CD4-positive, alpha-beta T cell treated with Interleukin-4 for 4 hours (primary cell): ENCODE results near the gene TMEM156.

Source experiments
- DNase-seq: peaks from one replicate; pipeline ENCODE4 v3.0.0-alpha.2; 2020

TMEM156 gene, protein sequence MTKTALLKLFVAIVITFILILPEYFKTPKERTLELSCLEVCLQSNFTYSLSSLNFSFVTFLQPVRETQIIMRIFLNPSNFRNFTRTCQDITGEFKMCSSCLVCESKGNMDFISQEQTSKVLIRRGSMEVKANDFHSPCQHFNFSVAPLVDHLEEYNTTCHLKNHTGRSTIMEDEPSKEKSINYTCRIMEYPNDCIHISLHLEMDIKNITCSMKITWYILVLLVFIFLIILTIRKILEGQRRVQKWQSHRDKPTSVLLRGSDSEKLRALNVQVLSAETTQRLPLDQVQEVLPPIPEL

DNA sequence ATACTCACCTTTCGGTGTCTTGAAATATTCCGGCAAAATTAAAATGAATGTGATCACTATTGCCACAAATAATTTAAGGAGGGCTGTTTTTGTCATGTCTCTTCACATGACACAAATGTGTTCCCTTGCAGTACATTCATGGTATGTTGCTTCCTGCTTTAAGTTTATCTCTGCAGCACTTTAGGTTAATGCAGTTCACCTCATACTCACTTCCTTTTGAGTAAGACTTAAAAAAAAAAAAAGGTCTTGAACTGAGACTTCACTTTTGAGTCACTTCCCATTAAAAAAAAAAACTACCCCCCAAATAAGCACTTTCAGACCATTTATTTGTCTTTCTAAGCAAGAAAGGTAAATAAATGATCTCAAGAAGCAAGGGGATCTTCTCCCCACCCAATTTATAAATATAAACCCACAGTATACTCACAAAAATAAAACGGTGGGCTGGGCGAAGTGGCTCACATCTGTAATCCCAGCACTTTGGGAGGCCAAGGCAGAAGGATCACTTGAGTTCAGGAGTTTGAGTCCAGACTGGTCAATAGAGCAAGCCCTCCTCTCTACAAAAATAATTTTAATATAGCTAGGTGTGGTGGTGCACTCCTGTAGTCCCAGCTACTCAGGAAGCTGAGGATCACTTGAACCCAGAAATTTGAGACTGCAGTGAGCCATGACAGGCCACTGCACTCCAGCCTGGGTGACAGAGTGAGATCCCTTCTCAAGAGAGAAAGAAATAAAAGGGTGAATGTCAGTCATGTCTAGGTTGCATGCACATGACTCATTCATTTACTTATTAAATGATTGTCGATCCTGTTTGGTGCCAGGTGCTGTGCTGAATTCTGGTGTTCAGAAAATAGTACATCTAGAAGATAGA is at the start of gene TMEM156:
Gene TMEM156 (minus strand): TSS at position 192 of the 868 bp plus-strand sequence. CDS start 96 bp downstream, at position 96.
- peak; percentile 86 for DNase-seq

DNA sequence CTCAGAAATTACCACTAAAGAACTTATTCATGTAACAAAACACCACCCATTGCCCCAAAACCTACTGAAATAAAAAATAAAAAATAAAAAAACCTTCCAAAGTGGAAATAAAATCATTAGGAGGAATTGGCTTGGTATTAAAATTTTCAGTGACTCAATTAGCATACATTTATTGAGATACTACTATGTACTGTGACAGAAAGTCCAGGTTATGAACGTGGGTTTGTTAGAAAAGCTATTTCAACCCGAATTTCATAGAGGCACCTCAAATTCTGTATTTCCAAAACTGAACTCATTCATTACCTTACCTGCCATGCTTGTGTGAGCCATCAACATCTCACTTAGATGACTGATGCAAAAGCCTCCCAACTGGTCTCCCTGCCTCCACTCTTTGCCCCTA is 46.6 kb upstream of the TMEM156 start:
- DNase-seq, result no peak

DNA sequence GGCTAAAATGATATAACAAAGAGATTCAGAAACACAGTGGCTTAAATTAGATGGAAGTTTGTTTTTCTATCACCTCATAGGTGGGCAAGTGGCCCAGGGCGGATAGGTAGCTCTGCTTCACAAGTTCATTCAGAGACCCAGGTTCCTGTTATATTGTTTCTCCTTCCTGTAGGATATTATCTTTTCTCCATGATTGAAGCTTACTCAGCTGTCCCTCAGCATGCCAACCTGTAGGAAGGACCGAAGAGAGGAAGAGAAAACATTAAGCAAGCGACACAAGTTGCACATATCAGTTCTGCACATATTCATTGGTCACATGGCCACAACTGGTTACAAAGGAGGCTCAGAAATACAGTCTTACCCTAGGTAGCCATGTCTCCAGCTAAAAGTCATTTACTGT is 36.7 kb upstream of the TMEM156 start:
- no peak for DNase-seq

DNA sequence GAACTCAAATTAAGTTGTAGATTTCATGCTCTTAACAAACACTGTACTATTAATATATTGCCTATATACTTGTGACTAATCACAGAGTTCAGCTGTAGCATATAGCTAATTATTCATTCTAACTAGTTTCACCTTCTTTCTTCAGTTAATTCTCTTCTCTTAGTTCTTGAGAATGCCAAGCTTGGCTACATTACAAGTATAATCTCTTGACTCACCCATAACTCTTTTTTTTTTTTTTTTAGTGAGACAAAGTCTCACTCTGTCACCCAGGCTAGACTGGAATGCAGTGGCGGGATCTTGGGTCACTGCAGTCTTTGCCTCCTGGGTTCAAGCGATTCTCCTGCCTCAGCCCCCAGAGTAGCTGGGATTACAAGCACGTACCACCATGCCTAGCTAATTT is 35.2 kb upstream of the TMEM156 start:
- no peak for DNase-seq

DNA sequence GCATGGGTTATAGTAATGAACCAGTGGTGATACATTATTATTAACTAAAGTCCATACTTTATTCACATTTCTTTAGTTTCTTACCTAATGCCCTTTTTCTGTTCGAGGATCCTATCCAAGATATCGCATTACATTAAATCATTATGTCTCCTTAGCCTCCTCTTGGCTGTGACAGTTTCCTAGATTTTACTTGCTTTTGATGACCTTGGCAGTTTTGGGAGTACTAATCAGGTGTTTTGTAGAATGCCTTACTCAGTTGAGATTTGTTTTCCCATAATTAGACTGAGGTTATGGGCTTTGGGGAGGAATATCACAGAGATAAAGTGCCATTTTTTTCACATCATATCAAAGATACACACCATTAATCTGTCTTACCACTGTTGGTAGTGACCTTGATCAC is 34.8 kb upstream of the TMEM156 start:
- DNase-seq, result no peak

DNA sequence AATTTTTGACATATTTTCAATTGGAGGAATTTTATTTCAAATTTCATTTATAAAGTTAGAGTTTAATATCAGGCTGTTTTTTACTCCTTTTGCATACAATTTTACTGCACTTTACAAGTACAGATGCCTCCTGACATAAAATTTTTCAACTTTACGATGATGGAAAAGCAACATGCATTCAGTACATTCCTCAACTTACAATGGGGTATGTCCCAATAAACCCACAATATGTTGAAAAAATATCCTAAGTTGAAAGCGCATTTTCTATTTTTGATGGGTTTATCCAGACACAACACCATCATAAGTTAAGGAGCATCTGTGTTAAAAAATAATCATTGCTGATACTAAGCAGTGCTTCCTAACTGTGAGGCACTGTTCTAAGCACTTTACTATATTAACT is 34.2 kb upstream of the TMEM156 start:
- no peak for DNase-seq

DNA sequence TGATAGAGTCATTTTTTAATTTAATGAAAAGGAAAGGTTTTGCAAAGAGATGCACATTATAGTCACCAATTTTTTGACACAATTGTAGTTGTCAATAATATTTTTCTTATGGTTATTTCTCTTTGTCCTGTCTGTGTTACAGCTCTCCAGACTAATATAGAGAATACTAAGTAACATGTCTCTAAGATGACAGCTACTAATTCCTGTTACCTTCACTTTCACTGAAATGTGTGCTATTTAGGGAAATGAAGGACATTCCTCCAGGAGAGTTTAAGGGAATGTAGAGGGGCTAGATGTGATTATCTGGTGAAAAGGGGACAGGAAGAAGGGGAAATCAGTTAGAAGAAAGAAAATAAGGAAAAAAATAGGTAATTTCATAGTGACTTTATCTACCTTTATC is 31.2 kb upstream of the TMEM156 start:
- no peak for DNase-seq

DNA sequence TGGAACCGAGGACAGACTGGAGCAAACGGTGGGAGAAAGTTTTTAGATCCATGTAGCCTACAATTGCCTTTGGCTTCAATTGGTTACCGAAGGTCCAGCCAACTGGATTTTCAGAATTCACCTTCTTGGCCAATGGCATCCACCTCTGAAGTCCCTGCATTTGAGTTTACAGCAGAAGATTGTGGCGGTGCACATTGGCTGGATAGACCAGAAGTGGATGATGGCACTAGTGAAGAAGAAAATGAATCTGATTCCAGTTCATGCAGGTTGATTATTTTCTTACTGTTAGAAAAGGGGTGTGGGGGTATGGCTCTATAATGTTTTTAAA is 30.5 kb upstream of the TMEM156 start:
- DNase-seq, result no peak

DNA sequence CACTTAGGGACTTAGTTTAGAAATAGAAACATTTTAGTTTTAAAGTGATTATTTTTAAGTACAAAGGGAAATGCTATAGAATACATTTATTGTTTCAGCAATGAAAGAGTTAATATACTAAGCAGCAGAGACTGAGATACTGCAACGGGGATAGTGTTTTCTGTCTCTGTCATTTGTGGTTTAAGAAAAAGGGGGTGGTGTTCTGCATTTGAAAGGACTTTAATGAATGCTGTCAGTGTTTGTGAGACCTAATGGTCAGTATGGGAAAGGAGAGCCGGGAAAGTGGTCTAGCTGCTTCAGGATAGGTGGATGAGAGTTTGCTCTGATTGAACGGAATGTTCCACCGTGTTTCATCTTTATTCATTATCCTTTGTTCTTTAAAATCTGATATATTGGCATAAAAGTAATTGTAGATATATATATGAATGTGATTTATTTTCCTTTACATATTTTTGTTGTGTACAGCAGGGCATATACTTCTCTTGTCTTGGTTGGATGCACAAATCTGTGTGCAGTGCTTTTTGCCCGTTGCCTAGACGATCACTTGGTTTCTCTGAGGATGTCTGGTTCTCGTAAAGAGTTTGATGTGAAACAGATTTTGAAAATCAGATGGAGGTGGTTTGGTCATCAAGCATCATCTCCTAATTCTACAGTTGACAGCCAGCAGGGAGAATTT is 30.0 kb upstream of the TMEM156 start, which contains the start of gene KLHL5:
Gene KLHL5 (plus strand): TSS at position 139 of the 676 bp plus-strand sequence. CDS start 421 bp downstream, at position 560.
- no peak for DNase-seq

DNA sequence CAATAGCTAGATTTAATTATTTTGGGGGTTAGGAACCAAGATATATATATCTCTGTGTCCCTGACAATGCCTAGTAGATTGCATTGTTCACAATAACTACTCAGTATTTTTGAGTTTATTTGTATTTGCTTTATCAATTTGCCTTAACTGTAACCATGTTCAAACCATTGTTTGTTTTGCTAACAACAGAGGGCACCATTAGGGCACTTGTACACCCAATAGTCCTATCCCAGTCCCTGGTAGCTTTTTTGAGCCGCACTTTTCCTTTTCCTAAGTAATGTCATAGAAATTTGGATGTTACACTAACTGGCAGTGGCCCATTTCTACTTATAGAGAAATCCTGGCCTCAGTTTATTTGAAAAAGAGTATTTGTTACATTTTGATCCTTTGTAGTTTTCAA is 29.2 kb upstream of the TMEM156 start:
- DNase-seq, result no peak

DNA sequence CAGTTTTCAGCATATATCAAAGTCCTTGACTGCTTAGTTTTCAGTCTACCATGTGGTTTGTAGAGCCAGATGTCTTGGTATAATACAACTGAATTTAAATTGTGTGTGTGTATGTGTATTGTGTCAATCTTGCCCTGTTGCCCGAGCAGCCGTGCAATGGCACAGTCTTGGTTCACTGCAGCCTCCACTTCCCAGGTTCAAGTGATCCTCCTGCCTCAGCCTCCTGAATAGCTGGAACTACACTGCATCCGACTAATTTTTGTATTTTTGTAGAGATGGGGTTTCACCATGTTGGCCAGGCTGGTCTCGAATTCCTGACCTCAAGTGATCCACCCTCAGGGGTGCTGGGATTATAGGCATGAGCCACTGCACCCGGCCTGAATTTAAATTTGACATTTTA is 23.8 kb upstream of the TMEM156 start:
- no peak for DNase-seq

DNA sequence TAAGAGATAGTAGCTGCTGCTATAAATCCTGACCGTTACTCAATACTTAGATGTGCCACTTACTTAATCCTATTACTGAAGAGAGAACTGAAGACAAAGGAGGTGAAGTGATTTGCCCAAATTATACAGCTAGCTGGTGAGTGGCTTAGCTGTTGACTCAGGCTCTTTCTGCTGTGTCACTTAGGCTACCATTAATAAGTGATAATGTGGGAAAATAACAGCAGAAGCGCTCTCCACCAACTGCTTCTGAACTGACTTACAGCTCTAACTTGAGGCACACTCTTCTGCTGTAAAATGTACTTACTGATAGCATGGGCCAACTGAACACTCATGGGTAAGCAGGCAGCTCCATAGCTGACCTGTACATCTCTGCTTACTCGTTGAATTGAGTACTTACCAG is 22.3 kb upstream of the TMEM156 start:
- no peak for DNase-seq

DNA sequence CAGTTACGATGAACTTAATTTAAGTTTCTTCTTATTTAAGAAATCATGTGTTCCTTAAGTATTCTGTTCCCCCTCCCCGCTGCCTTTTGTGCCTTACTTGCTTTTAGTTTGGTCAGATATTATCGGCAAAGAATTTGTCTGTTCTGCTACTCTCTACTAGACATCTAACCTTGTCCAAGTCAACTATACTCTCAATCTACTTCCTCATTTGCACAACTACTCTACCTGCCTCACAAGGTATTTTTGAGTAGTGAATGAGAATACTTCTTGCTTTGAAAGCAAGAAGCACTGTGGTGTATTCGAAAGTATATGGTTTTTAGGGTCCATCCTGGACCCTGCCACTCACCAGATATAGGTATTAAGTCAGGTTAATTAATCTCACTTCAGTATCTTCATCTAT is 21.8 kb upstream of the TMEM156 start:
- DNase-seq, result no peak

DNA sequence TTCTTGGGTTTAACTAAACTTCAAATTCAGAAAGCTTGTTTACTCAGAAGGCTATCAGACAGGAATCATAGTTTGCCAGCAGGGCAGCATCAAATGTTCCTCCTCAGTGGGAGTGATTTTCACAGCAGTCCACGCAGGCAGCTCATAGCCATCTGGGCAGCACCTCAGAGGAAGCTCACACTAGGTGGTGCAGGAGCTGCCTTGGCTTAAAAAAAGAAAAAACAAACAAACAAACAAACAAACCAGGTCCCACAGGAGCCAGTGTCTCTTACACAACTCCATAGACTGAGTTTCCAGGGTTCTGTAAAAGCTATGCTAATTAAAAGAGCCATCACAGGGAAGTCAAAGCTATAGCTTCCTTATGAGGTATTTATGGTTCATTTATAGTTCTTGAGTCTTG is 19.3 kb upstream of the TMEM156 start:
- no peak for DNase-seq

DNA sequence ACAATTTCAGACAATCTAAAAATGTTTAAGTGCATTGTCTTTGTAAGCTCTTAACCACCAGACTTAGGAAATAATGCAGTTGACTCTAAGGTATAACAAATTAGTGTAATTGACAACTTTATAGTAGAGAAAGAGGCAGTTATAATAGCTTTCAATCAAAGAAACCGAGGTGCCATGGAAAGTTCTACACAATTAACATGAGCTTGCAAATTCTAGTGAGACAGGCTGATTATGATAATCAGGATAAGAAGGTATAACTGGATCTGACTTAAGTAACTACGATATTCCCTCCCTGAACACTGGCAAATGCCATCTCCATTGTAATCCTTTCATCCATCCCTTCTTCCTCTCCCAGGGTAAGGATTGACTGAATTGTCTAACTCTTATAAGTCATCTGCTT is 18.4 kb upstream of the TMEM156 start:
- DNase-seq, result no peak

DNA sequence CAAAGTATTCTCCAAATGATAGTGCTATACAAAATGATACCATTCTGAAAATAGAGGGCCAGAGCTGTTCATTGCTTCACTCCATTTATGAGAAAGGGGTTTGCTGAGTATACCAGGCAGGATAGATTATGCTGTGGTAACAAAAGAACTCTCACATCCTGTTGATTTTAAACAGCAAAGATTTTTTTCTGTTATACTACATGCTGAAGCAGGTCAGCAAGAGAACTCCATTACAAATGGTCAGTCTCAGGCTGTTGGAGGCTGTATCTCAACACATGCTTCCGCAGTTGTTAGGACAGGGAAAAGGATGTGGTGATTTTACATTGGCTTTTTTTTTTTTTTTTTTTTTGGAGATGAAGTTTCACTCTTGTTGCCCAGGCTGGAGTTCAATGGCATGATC is 16.1 kb upstream of the TMEM156 start:
- DNase-seq, result no peak

DNA sequence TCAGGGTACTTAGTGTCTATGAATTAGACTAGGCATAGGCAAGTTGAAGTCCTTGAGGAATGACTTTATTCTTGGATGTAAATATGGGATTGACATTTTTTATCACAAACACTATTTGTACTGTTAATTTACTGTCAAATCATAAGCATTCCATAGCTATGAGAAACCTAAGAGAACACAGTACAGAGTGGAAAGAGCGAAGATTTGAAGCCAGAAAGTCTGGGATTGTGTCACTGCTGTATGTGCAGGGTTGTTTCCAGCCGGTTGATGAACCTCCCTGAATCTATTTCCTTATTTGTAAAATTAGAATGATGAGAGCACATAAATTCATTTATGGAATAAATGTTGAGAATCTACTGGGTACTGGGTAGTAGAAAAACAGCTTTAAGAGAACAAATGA is 15.5 kb upstream of the TMEM156 start:
- DNase-seq, result no peak

DNA sequence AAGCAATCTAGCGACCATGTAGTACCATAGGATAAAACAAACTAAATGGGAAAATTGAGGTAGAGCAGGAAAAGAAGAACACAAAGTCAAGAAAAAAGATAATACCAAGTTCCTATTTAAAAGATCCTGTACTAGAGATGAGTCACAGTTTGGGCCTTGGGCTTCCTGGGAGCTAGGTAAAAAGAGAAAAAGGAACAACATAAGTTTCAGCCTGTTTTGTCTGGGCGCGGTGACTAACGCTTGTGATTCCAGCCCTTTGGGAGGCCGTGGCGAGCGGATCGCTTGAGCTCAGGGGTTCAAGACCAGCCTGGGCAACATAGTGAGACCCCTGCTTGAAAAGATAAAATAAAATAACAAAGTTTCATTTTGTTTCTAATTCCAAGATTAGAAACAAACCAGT is 14.0 kb upstream of the TMEM156 start:
- no peak for DNase-seq

DNA sequence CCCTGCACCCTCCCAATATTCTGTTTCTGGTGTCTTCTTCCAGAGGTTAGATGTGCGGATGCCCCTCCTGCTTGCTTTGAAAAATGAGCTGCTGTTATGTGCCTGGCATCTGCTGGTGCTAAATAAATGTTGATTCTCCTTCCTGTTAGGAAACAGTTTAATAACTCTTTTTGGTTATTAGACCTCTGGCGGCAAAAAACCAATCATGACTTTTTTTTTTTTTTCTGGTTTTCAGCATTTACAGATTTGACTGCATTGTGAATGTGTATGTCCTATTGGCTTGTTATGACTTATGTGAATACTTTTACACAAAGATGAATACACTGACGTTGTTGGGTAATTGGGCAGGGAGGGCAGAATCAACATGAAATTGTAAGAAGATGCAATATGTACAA is 13.6 kb upstream of the TMEM156 start:
- peak; percentile 44 for DNase-seq

DNA sequence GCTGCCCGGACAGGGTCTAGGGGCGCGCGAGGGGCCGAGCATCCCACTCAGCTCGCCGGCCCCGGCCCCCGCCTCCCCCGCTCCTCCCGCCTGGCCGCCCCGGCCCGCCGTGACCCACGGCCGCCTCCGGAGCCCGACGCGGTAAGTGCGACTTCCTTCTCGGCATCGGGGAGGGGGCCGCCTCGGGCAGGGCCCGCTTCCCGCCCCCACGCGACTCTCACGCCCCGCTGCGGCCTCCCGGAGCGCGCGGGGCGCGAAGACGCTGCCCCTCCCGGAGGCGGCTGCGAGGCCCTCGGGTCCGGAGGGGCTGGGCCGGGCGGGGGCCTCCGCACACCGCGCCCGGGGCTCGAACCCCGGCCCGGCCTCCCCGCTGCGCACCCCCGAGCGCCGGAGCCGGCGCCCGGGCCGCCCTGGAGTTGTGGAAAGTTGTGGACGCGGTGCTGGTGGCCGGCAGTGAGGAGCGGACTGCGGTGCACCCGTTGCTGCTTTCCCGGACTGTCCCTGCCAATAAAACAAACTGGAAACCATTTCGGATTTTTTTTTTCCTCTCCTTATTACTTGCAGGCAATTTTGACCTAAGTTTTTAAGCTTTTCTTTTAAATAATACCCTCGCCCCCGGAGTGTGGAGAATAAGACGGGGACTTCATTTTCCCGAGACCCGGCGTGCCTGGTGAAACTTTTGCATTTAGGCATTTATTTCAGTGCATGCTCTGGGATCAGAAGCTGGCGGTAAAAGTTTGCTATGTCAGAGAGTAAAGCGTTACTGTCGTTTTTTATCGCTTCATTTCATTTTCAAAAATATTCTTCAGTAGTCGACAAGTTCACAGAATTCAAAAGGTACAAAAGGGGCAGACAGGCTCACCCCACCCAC is 13.0 kb upstream of the TMEM156 start:
- peak; percentile 38 for DNase-seq

DNA sequence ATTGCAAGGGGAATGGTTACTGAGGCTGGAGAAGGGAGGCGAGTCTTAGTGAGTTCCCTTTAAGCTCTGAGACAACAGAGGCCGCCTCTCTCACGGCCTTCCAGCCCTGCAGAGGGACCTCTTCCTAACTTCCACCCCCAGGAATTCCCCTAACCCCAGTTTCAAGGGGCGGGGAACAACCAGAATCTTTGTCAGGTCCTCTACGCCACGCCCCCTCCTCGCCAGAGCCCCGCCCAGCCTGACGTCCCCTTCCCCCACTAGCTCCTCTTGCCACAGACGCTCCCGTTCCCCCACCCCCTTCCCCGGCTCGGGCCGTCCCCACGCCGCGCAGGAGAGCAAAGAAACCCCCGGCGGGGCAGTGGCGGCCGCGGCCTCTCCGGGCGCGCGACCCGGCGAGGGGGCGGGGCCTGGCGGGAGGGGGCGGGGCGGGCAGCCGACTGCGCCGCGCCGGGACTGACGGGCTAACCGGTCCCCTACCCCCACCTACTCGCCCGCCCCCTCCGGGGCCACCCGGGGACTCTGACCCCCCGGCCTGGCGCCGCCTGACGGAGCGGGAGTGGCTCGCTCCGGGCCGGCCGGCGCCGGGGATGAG is 12.3 kb upstream of the TMEM156 start:
- DNase-seq, result peak; percentile 98

DNA sequence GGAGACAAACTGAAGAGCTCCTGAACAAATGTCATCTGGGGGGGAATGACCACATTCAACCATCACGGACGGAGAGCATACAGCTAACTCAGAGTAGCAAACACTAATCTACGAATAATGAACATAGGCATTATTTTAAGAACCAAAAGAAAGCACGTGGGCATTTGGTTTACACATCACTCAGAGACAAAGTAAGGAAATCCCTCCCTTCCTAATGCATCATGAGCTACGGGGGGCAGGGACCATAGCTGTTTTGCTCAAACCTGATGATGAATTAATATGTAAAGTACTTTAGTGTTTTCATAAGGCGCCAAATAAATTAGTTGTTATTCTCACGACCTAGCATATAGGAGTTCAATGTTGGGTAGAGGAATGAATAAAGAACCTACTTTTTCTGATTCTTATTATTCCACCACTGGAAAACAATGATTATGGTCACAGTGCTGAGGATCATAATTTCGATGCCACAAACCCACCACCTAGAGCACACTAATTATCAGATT is 11.7 kb upstream of the TMEM156 start:
- DNase-seq, result peak; percentile 51
